SK-N-SH (cell line): Measurements from ENCODE around the gene IQCN. TPM values are rescaled to one million over a fixed set of nuclear protein-coding genes. Genes with fewer than 3 reads are reported as not detected.

Source experiments
- CTCF ChIA-PET: fragments of 300-600, 350-600 bp; formaldehyde crosslinking; extraction: SDS; loops from one replicate; lab custom pipeline; 2021; lab: Yijun Ruan, JAX
- POLR2A ChIA-PET: fragments of 350-600 bp; sonication (Branson Sonifier 250); formaldehyde crosslinking; extraction: SDS; loops from one replicate; lab custom pipeline; 2020; ENCODE audit warnings: antibody characterized with exemption, inconsistent platforms; lab: Yijun Ruan, JAX
- DNase-seq: peaks from one replicate; pipeline ENCODE4 v3.0.0; 2012
- H2AFZ ChIP-seq: fragments of 200-600 bp; sonication (generic); 2 replicates; pipeline ENCODE4 v1.8.1; 2016; ENCODE audit warnings: antibody characterized with exemption, mild to moderate bottlenecking, low read depth
- H3F3A ChIP-seq: fragments of 200-600 bp; sonication (generic); replicated peaks from 2 replicates; pipeline ENCODE3; 2016; ENCODE audit warnings: antibody characterized with exemption, mild to moderate bottlenecking; ENCODE audit not compliant: insufficient read depth
- H3K27ac ChIP-seq, 2 experiments: fragments of 200-500 bp in 1 of 2; fragments of 200-600 bp in 1 of 2; sonication (Bioruptor generic) in 1 of 2; sonication (generic), shearing (Covaris generic) in 1 of 2; 2 replicates each; pipeline versions ENCODE4 v1.5.1 to v1.6.1; 2014 to 2016; ENCODE audit warnings: low read depth in 2 of 2, inconsistent platforms in 1 of 2, low read length in 1 of 2, mild to moderate bottlenecking in 1 of 2, mixed read lengths in 1 of 2
- H3K27me3 ChIP-seq: fragments of 200-600 bp; sonication (generic), shearing (Covaris generic); 2 replicates; pipeline ENCODE4 v1.6.1; 2016; ENCODE audit warnings: mixed run types; ENCODE audit not compliant: insufficient read depth
- H3K36me3 ChIP-seq, 2 experiments: fragments of 200-500 bp in 1 of 2; fragments of 200-600 bp in 1 of 2; sonication (Bioruptor generic) in 1 of 2; sonication (generic) in 1 of 2; replicated peaks in 1 of 2; 2 replicates each; pipeline versions ENCODE3 to v1.5.1; 2014 to 2016; ENCODE audit warnings: low read length in 1 of 2, mild to moderate bottlenecking in 1 of 2; ENCODE audit not compliant: insufficient read depth in 2 of 2, control insufficient read depth in 1 of 2
- H3K4me1 ChIP-seq, 2 experiments: fragments of 200-500 bp in 1 of 2; fragments of 200-600 bp in 1 of 2; sonication (Bioruptor generic) in 1 of 2; sonication (generic), shearing (Covaris generic) in 1 of 2; 2 replicates each; pipeline versions ENCODE4 v1.5.1 to v1.6.1; 2014 to 2016; ENCODE audit warnings: low read depth in 1 of 2, low read length in 1 of 2, mixed run types in 1 of 2; ENCODE audit not compliant: insufficient read depth in 2 of 2, control insufficient read depth in 1 of 2
- H3K4me2 ChIP-seq: fragments of 200-600 bp; sonication (generic), shearing (Covaris generic); 2 replicates; pipeline ENCODE4 v1.6.1; 2017; ENCODE audit warnings: mixed run types
- H3K4me3 ChIP-seq, 2 experiments: fragments of 200-500 bp in 1 of 2; fragments of 200-600 bp in 1 of 2; sonication (Bioruptor generic) in 1 of 2; sonication (generic), shearing (Covaris generic) in 1 of 2; 2 replicates each; pipeline versions ENCODE4 v1.5.1 to v1.8.1; 2014 to 2016; ENCODE audit warnings: low read depth in 2 of 2, inconsistent platforms in 1 of 2, low read length in 1 of 2, mild to moderate bottlenecking in 1 of 2, mixed read lengths in 1 of 2, moderate library complexity in 1 of 2
- H3K79me2 ChIP-seq: fragments of 200-600 bp; sonication (generic); 2 replicates; pipeline ENCODE4 v1.8.1; 2017; ENCODE audit warnings: mild to moderate bottlenecking; ENCODE audit not compliant: insufficient read depth
- H3K9ac ChIP-seq: fragments of 200-600 bp; sonication (generic); 2 replicates; pipeline ENCODE4 v1.6.1; 2017; ENCODE audit warnings: mixed run types
- H3K9me2 ChIP-seq: fragments of 200-600 bp; sonication (generic); 2 replicates; pipeline ENCODE4 v1.6.1; 2017; ENCODE audit warnings: mixed run types
- H3K9me3 ChIP-seq: fragments of 200-600 bp; sonication (generic); 2 replicates; pipeline ENCODE4 v1.6.1; 2017; ENCODE audit warnings: mixed run types, mild to moderate bottlenecking, moderate library complexity
- H4K20me1 ChIP-seq: fragments of 200-600 bp; sonication (generic); 2 replicates; pipeline ENCODE4 v1.6.1; 2017; ENCODE audit warnings: mild to moderate bottlenecking, mixed run types; ENCODE audit not compliant: insufficient read depth
- CHD2 ChIP-seq: fragments of 150-350 bp; IDR thresholded peaks from 2 replicates; pipeline ENCODE4 v1.6.1; 2018; ENCODE audit warnings: low read length; ENCODE audit not compliant: partially characterized antibody
- GABPA ChIP-seq: IDR thresholded peaks from 2 replicates; pipeline ENCODE4 v1.4.0; 2012; ENCODE audit warnings: low read depth, mild to moderate bottlenecking
- JUND ChIP-seq: IDR thresholded peaks from 2 replicates; pipeline ENCODE4 v1.4.0; 2012
- RAD21 ChIP-seq: IDR thresholded peaks from 2 replicates; pipeline ENCODE4 v1.6.1; 2012; ENCODE audit warnings: mild to moderate bottlenecking, low read length
- SIN3A ChIP-seq: IDR thresholded peaks from 2 replicates; pipeline ENCODE4 v1.6.1; 2012; ENCODE audit warnings: low read depth, mild to moderate bottlenecking, low read length, moderate library complexity, borderline replicate concordance
- TAF1 ChIP-seq: IDR thresholded peaks from 2 replicates; pipeline ENCODE4 v1.6.1; 2012; ENCODE audit warnings: low read depth, mild to moderate bottlenecking, low read length, moderate library complexity, borderline replicate concordance
- ZBTB33 ChIP-seq: IDR thresholded peaks from 2 replicates; pipeline ENCODE4 v1.4.0; 2012; ENCODE audit warnings: low read depth, borderline replicate concordance
- WGBS: methylation state at CpG from one replicate; pipeline ENCODE4 v1.1.6; 2017; ENCODE audit warnings: low lambda C conversion rate; 5-methylcytosine and 5-hydroxymethylcytosine counted together
- polyA plus RNA-seq, 3 experiments: library from polyadenylated mRNA; depleted of rRNA; stranded (reverse); fragments of >200 nt; gene quantifications; 2 replicates each; pipeline ENCODE4 v1.2.3, GENCODE V29; 2012

IQCN gene
- polyA plus RNA-seq, 1 of the 3 experiments (the other 2 are of a cell fraction) = 2.5 TPM

GRCh38 chr19:18270326-18270725, 3.9 kb downstream of the IQCN start:
- no peaks in the 10 kb centered on the region for H3K9me3 ChIP-seq
- POLR2A ChIA-PET = no interaction called here

GRCh38 chr19:18269070-18269723, 5.1 kb downstream of the IQCN start:
- H3K9me2 ChIP-seq = no peaks in the 10 kb centered on the region
- TF ChIP-seq GABPA (no peak), TAF1 (no peak)
- H3K4me3 ChIP-seq = no peak overlapping the region
- H3F3A ChIP-seq = peaks cover 18% of the 10 kb centered on the region
- peaks cover 6 to 23% of the 10 kb centered on the region in 2 experiments for H3K36me3 ChIP-seq
- 85% methylated on average over 2 of the region's 2 CpGs for WGBS
- H3K4me2 ChIP-seq = no peak overlapping the region
- H3K4me1 ChIP-seq = no peaks in the 10 kb centered on the region
- H3K27ac ChIP-seq = no peak overlapping the region
- no peak for DNase-seq
- POLR2A ChIA-PET = no interaction called here
- no peak overlapping the region for H2AFZ ChIP-seq
- no peaks in the 10 kb centered on the region for H3K9me3 ChIP-seq
- H3K27me3 ChIP-seq = no peaks in the 10 kb centered on the region
- H3K79me2 ChIP-seq = peaks cover 10% of the 10 kb centered on the region
- CTCF ChIA-PET = interaction anchor here (0.6 to 6.2 kb wide), 5 partner anchors 11 to 426 kb away, joined by 3 to 56 read pairs (median 4); partner anchors contain the start of gene JUND
- peaks cover 43% of the 10 kb centered on the region for H4K20me1 ChIP-seq
- no peak overlapping the region for H3K9ac ChIP-seq

More at GRCh38 chr19:18270326-18270725, 3.9 kb downstream of the IQCN start:
- no peaks in the 10 kb centered on the region for H3K27me3 ChIP-seq
- H3K9me2 ChIP-seq = no peaks in the 10 kb centered on the region
- H3K4me1 ChIP-seq = peaks cover 0 to 4% of the 10 kb centered on the region in 2 experiments; a peak in 3 of 4 replicates
- H3F3A ChIP-seq = peaks cover 18% of the 10 kb centered on the region
- CTCF ChIA-PET = interaction anchor here (4.3 to 13.0 kb wide), 3 partner anchors 10 to 57 kb away, joined by 28 to 216 read pairs (median 56); partner anchors contain the start of gene JUND
- 93% methylated on average over 9 of the region's 9 CpGs for whole genome bisulfite sequencing
- no peak overlapping the region for H3K27ac ChIP-seq
- H3K36me3 ChIP-seq = peaks cover 6 to 16% of the 10 kb centered on the region in 2 experiments
- TF ChIP-seq SIN3A (no peak), GABPA (no peak), RAD21 (no peak), JUND (no peak), ZBTB33 (no peak), CHD2 (no peak)
- no peak overlapping the region for H3K4me3 ChIP-seq
- no peak overlapping the region for H3K9ac ChIP-seq
- no peak overlapping the region for H3K4me2 ChIP-seq
- H3K79me2 ChIP-seq = peaks cover 20% of the 10 kb centered on the region
- H2AFZ ChIP-seq = no peak overlapping the region
- peaks cover 54% of the 10 kb centered on the region for H4K20me1 ChIP-seq
- no peak for DNase-seq
